ENCODE measurements around the gene PYGO1.

Gene PYGO1

DNA sequence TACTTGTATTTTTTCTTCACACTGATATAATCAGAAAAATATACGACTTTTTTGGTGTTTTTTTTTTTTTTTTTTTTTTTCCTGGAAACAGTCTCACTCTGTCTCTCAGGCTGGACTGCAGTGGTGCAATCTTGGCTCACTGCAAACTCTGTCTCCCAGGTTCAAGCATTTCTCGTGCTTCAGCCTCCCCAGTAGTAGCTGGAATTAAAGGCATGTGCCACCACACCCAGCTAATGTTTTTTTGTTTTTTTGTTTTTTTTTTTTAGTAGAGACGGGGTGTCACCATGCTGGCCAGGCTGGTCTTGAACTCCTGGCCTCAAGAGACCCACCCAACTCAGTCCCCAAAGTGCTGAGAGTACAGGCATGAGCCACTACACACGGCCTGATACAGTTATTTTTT lies 59.3 kb downstream of the PYGO1 start:
- no peak for DNase-seq (ENCODE audit: low read depth)
- TF ChIP-seq, protein P1, sequence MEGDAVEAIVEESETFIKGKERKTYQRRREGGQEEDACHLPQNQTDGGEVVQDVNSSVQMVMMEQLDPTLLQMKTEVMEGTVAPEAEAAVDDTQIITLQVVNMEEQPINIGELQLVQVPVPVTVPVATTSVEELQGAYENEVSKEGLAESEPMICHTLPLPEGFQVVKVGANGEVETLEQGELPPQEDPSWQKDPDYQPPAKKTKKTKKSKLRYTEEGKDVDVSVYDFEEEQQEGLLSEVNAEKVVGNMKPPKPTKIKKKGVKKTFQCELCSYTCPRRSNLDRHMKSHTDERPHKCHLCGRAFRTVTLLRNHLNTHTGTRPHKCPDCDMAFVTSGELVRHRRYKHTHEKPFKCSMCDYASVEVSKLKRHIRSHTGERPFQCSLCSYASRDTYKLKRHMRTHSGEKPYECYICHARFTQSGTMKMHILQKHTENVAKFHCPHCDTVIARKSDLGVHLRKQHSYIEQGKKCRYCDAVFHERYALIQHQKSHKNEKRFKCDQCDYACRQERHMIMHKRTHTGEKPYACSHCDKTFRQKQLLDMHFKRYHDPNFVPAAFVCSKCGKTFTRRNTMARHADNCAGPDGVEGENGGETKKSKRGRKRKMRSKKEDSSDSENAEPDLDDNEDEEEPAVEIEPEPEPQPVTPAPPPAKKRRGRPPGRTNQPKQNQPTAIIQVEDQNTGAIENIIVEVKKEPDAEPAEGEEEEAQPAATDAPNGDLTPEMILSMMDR (IDR thresholded peaks at IDR 0.05; ENCODE audit: low read depth, low read length) = no peak
- TF ChIP-seq, protein P2, sequence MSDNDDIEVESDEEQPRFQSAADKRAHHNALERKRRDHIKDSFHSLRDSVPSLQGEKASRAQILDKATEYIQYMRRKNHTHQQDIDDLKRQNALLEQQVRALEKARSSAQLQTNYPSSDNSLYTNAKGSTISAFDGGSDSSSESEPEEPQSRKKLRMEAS (IDR thresholded peaks at IDR 0.05; ENCODE audit: low read depth, low read length) = no peak
- no peak for TF ChIP-seq POLR2A (IDR thresholded peaks at IDR 0.05; ENCODE audit: extremely low read depth, insufficient read length)
- TF ChIP-seq MYC (IDR thresholded peaks at IDR 0.05; ENCODE audit: low read depth, low read length) = no peak
- H3K4me3 ChIP-seq (ENCODE audit: low read depth, low read length) = no peak overlapping the region

DNA sequence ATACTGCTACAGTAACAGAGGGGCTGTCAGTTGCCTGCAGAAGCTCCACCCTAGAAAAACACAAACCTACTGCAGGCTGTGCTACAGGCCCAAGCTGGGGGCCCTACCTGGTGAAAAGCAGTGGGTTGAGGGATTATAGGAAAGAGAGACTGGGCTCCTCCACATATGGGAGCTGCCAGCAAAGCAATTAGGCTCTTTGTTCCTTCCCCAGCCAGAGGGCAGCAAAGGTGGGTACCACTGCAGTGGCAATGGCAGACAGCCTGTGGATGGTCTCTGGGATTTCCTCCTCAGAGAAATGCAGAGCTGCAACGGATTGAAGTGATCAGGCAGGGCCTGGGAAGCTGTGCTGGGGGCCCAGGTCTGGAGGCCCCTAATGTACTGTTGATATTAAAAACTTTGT lies 61.0 kb downstream of the PYGO1 start:
- H3K4me3 ChIP-seq (ENCODE audit: low read depth, low read length) = no peak overlapping the region
- no peak for DNase-seq (ENCODE audit: low read depth)
- TF ChIP-seq, protein P1 (IDR thresholded peaks at IDR 0.05; ENCODE audit: low read depth, low read length) = no peak
- TF ChIP-seq, protein P2 (IDR thresholded peaks at IDR 0.05; ENCODE audit: low read depth, low read length) = no peak
- TF ChIP-seq POLR2A (IDR thresholded peaks at IDR 0.05; ENCODE audit: extremely low read depth, insufficient read length) (no peak), MYC (IDR thresholded peaks at IDR 0.05; ENCODE audit: low read depth, low read length) (no peak)

DNA sequence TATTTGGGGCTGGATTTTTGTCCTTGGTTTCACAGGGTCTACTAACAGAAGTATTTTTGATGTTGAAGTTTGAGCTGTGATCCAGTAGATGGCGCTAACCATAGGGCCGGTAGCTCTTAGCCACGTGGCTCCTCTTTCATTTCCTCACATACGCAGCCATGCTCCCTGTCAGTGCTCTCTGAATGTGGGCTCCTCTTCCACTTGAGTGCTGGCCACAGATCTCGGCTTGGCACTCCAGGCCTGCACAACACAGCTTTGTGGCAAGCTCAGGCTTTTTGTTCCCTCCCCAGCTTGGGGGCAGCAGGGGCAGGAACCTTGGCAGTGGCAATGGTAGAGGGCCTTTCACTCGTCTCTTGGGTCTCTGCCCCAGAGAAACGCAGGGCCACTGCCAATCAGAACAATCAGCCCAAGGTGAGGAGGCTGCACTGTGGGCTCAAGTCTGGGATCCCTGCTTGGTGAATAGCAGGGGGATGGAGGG lies 61.5 kb downstream of the PYGO1 start:
- TF ChIP-seq MYC (IDR thresholded peaks at IDR 0.05; ENCODE audit: low read depth, low read length) (peak; percentile 98), POLR2A (IDR thresholded peaks at IDR 0.05; ENCODE audit: extremely low read depth, insufficient read length) (no peak)
- TF ChIP-seq, protein P2 (IDR thresholded peaks at IDR 0.05; ENCODE audit: low read depth, low read length) = peak; percentile 97
- TF ChIP-seq, protein P1 (IDR thresholded peaks at IDR 0.05; ENCODE audit: low read depth, low read length) = peak; percentile 53
- no peak overlapping the region for H3K4me3 ChIP-seq (ENCODE audit: low read depth, low read length)
- peak; percentile 72 for DNase-seq (ENCODE audit: low read depth)

DNA sequence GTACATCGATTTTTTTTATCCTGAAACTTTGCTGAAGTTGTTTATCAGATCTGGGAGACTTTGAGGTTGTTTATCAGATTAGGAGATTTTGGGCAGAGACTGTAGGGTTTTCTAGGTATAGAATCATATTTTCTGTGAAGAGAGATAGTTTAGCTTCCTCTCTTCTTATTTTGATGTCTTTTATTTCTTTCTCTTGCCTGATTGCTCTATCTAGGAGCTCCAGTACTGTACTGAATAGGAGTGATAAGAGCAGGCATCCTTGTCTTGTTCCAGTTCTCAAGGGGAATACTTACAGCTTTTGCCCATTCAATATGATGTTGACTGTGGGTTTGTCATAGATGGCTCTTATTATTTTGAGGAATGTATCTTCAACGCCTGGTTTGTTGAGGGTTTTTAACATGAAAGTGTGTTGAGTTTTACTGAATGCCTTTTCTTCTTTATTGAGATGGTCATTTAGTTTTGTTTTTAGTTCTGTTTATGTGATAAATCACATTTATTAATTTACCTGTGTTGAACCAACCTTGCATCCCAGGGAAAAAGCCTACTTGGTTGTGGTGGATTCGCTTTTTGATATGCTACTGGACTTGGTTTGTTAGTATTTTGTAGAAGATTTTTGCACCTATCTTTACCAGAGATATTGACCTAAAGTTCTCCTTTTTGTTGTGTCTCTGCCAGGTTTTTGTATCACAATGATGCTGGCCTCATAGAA lies 65.2 kb downstream of the PYGO1 start:
- no peak for DNase-seq (ENCODE audit: low read depth)
- no peak overlapping the region for H3K4me3 ChIP-seq (ENCODE audit: low read depth, low read length)
- TF ChIP-seq POLR2A (IDR thresholded peaks at IDR 0.05; ENCODE audit: extremely low read depth, insufficient read length) (no peak), MYC (IDR thresholded peaks at IDR 0.05; ENCODE audit: low read depth, low read length) (no peak)
- TF ChIP-seq, protein P2 (IDR thresholded peaks at IDR 0.05; ENCODE audit: low read depth, low read length) = no peak
- TF ChIP-seq, protein P1 (IDR thresholded peaks at IDR 0.05; ENCODE audit: low read depth, low read length) = no peak

DNA sequence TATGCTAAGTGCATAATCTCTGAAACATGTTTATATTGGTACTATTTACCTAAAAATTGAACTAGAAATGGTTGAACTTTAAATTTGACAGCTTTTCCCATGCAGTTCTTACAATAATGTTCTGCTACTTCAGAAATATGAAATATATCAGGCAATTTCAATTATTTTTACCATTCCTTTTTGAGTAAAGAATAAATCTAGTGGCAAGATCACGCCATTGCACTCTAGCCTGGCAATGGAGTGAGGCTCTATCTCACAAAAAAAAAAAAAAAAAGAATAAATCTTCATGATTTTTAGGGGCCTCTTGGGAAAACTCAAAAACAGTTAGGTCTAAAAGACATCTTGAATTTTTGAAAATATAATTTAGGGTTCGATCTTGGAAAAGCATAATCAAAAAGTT lies 69.5 kb downstream of the PYGO1 start:
- H3K4me3 ChIP-seq (ENCODE audit: low read depth, low read length) = no peak overlapping the region
- DNase-seq (ENCODE audit: low read depth) = no peak
- TF ChIP-seq, protein P2 (IDR thresholded peaks at IDR 0.05; ENCODE audit: low read depth, low read length) = no peak
- no peak for TF ChIP-seq POLR2A (IDR thresholded peaks at IDR 0.05; ENCODE audit: extremely low read depth, insufficient read length)
- TF ChIP-seq, protein P1 (IDR thresholded peaks at IDR 0.05; ENCODE audit: low read depth, low read length) = no peak
- no peak for TF ChIP-seq MYC (IDR thresholded peaks at IDR 0.05; ENCODE audit: low read depth, low read length)
